Esophagus muscularis mucosa (tissue), 4 donors: ENCODE measurements around the gene AK4.

Experiments
- EP300 ChIP-seq: sonication (generic); formaldehyde crosslinking; IDR thresholded peaks from one replicate; pipeline ENCODE4 v1.6.1; 2017; ENCODE audit warnings: antibody characterized with exemption
- POLR2A ChIP-seq: fragments of 450-650 bp; IDR thresholded peaks from one replicate; pipeline ENCODE4 v1.6.1; 2017; ENCODE audit warnings: antibody characterized with exemption, moderate library complexity, mild to moderate bottlenecking, low read depth
- POLR2AphosphoS5 ChIP-seq, 2 donors: sonication (generic); formaldehyde crosslinking; IDR thresholded peaks; one replicate each; pipeline ENCODE4 v1.6.1; 2017; ENCODE audit warnings: antibody characterized with exemption in 2 of 2
- TF ChIP-seq, protein P1 (sequence below), 3 experiments: fragments of 200-600 bp in 2 of 3; fragments of 450-650 bp in 1 of 3; sonication (generic) in 2 of 3; IDR thresholded peaks; one replicate each; pipeline ENCODE4 v1.5.1; 2017 to 2019; ENCODE audit warnings: antibody characterized with exemption in 3 of 3, mild to moderate bottlenecking in 2 of 3, moderate library complexity in 1 of 3

DNA sequence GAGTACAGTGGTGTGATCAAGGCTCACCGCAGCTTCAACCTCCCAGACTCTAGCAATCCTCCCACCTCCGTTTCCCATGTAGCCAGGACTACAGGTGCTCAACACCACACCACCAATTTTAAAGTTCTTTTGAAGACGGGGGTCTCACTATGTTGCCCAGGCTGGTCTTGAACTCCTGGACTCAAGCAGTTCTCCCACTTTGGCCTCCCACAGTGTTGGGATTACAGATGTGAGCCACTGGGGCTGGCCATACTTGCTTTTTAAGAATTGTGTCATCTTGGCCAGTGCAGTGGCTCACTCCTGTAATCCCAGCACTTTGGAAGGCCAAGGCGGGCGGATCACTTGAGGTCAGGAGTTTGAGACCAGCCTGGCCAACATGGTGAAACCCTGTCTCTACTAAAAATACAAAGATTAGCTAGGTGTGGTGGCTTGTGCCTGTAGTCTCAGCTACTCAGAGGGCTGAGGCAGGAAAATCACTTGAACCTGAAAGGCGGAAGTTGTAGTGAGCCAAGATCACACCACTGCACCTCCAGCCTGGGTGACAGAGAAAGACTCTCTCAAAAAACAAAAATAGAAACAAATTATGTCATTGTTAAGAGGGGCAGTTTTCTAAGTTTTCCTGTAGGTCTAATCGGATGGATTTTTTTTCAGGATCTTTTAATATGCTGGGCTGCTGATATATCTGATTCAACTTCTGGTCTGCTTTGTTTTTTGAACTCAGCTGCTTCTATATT, 18.7 kb downstream of the AK4 start:
- no peak for TF ChIP-seq POLR2A
- TF ChIP-seq POLR2AphosphoS5 (IDR thresholded peaks at IDR 0.05) = no peak
- TF ChIP-seq, protein P1, sequence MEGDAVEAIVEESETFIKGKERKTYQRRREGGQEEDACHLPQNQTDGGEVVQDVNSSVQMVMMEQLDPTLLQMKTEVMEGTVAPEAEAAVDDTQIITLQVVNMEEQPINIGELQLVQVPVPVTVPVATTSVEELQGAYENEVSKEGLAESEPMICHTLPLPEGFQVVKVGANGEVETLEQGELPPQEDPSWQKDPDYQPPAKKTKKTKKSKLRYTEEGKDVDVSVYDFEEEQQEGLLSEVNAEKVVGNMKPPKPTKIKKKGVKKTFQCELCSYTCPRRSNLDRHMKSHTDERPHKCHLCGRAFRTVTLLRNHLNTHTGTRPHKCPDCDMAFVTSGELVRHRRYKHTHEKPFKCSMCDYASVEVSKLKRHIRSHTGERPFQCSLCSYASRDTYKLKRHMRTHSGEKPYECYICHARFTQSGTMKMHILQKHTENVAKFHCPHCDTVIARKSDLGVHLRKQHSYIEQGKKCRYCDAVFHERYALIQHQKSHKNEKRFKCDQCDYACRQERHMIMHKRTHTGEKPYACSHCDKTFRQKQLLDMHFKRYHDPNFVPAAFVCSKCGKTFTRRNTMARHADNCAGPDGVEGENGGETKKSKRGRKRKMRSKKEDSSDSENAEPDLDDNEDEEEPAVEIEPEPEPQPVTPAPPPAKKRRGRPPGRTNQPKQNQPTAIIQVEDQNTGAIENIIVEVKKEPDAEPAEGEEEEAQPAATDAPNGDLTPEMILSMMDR (IDR thresholded peaks at IDR 0.05) = no peak
- TF ChIP-seq EP300 = no peak
